K562 (cell line): ENCODE results near the gene AMN1. TPM values are rescaled to one million over a fixed set of nuclear protein-coding genes. Genes with fewer than 3 reads are reported as not detected.
"Not testable (repeated sequence)": the region's sequence is repeated elsewhere in the genome, so short reads cannot be mapped to it uniquely, and the experiment has no call there.

Experiments used
- CBFA2T3 ChIP-seq: fragments of 450-650 bp; IDR thresholded peaks from 2 replicates; pipeline ENCODE4 v1.6.1; 2017
- E2F3 ChIP-seq: fragments of 250-450 bp; sonication (Bioruptor Pico); IDR thresholded peaks from 2 replicates; pipeline ENCODE4 v1.4.0; 2020; ENCODE audit warnings: mild to moderate bottlenecking
- ETS1 ChIP-seq: conservative IDR thresholded peaks from 2 replicates; pipeline ENCODE4 v1.6.1; 2011; ENCODE audit warnings: low read depth, mild to moderate bottlenecking, low read length; ENCODE audit not compliant: control insufficient read depth
- HCFC1 ChIP-seq: IDR thresholded peaks from 2 replicates; pipeline ENCODE4 v1.6.1; 2012; ENCODE audit warnings: low read depth, low read length, improper control_type of control experiment
- NCOA2 ChIP-seq, 2 experiments: fragments of 450-650 bp; IDR thresholded peaks; 2 replicates each; pipeline ENCODE4 v1.6.1; 2018; ENCODE audit warnings: mild to moderate bottlenecking in 2 of 2, moderate library complexity in 1 of 2; ENCODE audit not compliant: partially characterized antibody in 2 of 2
- NFYB ChIP-seq: IDR thresholded peaks from 2 replicates; pipeline ENCODE4 v1.6.1; 2011; ENCODE audit warnings: mild to moderate bottlenecking, moderate library complexity; ENCODE audit not compliant: insufficient read length; ENCODE audit errors: extremely low read depth
- POLR2A ChIP-seq: fragments of 450-650 bp; conservative IDR thresholded peaks from 2 replicates; pipeline ENCODE4 v1.6.1; 2016
- RAD21 ChIP-seq, 2 experiments: fragments of 250-450 bp in 1 of 2; fragments of 450-650 bp in 1 of 2; sonication (Bioruptor Pico) in 1 of 2; formaldehyde crosslinking in 1 of 2; IDR thresholded peaks in 1 of 2; conservative IDR thresholded peaks in 1 of 2; 2 replicates each; pipeline versions ENCODE4 v1.4.0 to v1.8.0; 2020 to 2022; ENCODE audit warnings: mild to moderate bottlenecking in 2 of 2, moderate library complexity in 1 of 2
- ZNF507 ChIP-seq: conservative IDR thresholded peaks from 2 replicates; pipeline ENCODE4 v1.6.1; 2017; ENCODE audit warnings: missing genetic modification characterization, missing compliant biosample characterization
- ZNF740 ChIP-seq, 3 experiments: fragments of 200-800 bp in 1 of 3; sonication (Bioruptor generic) in 1 of 3; sonication (generic) in 1 of 3; formaldehyde crosslinking in 1 of 3; IDR thresholded peaks; 2 replicates each; pipeline versions ENCODE4 v1.6.1 to v1.8.0; 2016 to 2022; ENCODE audit warnings: mild to moderate bottlenecking in 2 of 3, missing compliant biosample characterization in 2 of 3, missing genetic modification characterization in 2 of 3, missing genetic modification reagents in 1 of 3
- ZNF76 ChIP-seq: fragments of 250-450 bp; sonication (Bioruptor Pico); IDR thresholded peaks from 2 replicates; pipeline ENCODE4 v1.4.0; 2020; ENCODE audit warnings: mild to moderate bottlenecking, moderate library complexity, borderline replicate concordance
- polyA plus RNA-seq, 8 experiments: library from polyadenylated mRNA; depleted of rRNA in 4 of 8; stranded (reverse) in 5 of 8; unstranded in 3 of 8; fragments of >200 nt; fragmentation: Nextera tagmentation in 2 of 8; fragmentation: Illumina TruSeq in 1 of 8; extraction: Ambion mirVana in 2 of 8; extraction: Trizol in 1 of 8; gene quantifications; 2 replicates each; pipeline versions ENCODE4 v1.2.1 to v1.2.3, GENCODE V29; 2011 to 2014; ENCODE audit warnings: inconsistent platforms in 1 of 8, missing spikeins in 1 of 8
- total RNA-seq, 7 experiments: library from RNA; depleted of rRNA in 6 of 7; stranded (reverse); fragments of >200 nt in 6 of 7; fragmentation: Illumina TruSeq in 2 of 7; extraction: Trizol in 2 of 7; gene quantifications; 2 replicates each; pipeline versions ENCODE4 v1.2.1 to v1.2.3, GENCODE V29; 2011 to 2021; ENCODE audit warnings: low replicate concordance in 1 of 7
- TF ChIP-seq, protein P1 (sequence below): fragments of 250-450 bp; sonication (Bioruptor Pico); IDR thresholded peaks from 2 replicates; pipeline ENCODE4 v1.8.0; 2022; ENCODE audit warnings: moderate library complexity, mild to moderate bottlenecking, inconsistent platforms
- TF ChIP-seq, protein P2 (sequence below), 2 experiments: fragments of 450-650 bp; IDR thresholded peaks; 2 replicates each; pipeline ENCODE4 v1.6.1; 2018; ENCODE audit warnings: mild to moderate bottlenecking in 2 of 2, low read depth in 1 of 2; ENCODE audit not compliant: partially characterized antibody in 2 of 2
- TF ChIP-seq, protein P3 (sequence below): fragments of 450-650 bp; IDR thresholded peaks from 2 replicates; pipeline ENCODE4 v1.6.1; 2016; ENCODE audit warnings: mild to moderate bottlenecking

Gene AMN1
- total and polyA plus RNA-seq, 9 of the 15 experiments (the other 6 are each of a cell fraction or from before 2014, with no cell fraction given) = 5.2 to 27.6 (median 13.0) TPM

DNA sequence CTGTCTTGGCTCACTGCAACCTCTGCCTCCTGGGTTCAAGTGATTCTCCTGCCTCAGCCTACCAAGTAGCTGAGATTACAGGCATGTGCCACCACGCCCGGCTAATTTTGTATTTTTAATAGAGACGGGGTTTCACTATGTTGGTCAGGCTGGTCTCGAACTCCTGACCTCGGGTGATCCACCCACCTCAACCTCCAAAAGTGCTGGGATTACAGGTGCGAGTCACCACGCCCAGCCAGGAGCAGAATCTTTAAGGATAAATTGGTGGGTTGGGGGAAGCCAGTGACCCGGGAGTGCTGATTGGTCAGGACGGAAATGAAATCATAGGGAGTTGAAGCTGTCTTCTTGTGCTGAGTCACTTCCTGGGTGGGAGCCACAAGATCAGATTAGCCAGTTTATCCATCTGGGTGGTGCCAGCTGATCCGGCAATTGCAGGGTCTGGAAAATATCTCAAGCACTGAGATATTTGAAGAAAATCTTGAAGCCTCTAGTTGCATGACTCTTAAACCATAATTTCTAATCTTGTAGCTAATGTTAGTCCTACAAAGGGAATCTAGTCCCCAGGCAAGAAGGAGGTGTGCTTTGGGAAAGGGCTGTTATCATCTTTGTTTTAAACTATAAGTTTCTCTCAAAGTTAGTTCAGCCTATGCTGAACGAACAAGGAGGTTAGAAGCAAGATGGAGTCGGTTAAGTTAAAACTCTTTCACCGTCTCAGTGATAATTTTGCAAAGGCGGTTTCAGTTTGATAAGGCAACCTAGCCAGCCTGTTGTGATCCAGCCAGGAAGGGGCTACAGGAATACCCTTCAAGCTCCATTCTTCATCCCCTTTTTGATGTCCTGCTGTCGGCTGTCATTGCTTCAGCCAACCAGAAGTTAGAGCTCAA lies 5.0 kb upstream of the AMN1 start (continued):
- TF ChIP-seq ZNF76 (CRISPR knock-in tag) (peak; percentile 94), NFYB (peak; percentile 80), E2F3 (CRISPR knock-in tag) (peak; percentile 94), NCOA2 (IDR thresholded peaks at IDR 0.05; ENCODE audit: partially characterized antibody in 2 of 2) (peak in 1 of 2 experiments; percentile 58), CBFA2T3 (peak; percentile 69), HCFC1 (peak; percentile 17; the same call in 1 of the 2 replicates), POLR2A (0 out of 2 replicates have a peak, but pooled peaks have one; percentile 3), ETS1 (0 out of 2 replicates have a peak, but pooled peaks have one; percentile 47), ZNF507 (tag) (peak; percentile 40; the same call in 1 of the 2 replicates), ZNF740 (tag; IDR thresholded peaks at IDR 0.05) (peak in 1 of 2 experiments; percentile 92; a peak in 2 of 4 replicates), RAD21 (CRISPR knock-in tag; conservative IDR thresholded peaks at IDR 0.05 in 1 of 2, IDR thresholded peaks at IDR 0.05 in 1 of 2) (peak; percentile 6 to 9; a peak in 3 of 4 replicates)
- TF ChIP-seq, protein P1, sequence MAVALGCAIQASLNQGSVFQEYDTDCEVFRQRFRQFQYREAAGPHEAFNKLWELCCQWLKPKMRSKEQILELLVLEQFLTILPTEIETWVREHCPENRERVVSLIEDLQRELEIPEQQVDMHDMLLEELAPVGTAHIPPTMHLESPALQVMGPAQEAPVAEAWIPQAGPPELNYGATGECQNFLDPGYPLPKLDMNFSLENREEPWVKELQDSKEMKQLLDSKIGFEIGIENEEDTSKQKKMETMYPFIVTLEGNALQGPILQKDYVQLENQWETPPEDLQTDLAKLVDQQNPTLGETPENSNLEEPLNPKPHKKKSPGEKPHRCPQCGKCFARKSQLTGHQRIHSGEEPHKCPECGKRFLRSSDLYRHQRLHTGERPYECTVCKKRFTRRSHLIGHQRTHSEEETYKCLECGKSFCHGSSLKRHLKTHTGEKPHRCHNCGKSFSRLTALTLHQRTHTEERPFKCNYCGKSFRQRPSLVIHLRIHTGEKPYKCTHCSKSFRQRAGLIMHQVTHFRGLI (CRISPR knock-in tag) = peak; percentile 87
- TF ChIP-seq, protein P2, sequence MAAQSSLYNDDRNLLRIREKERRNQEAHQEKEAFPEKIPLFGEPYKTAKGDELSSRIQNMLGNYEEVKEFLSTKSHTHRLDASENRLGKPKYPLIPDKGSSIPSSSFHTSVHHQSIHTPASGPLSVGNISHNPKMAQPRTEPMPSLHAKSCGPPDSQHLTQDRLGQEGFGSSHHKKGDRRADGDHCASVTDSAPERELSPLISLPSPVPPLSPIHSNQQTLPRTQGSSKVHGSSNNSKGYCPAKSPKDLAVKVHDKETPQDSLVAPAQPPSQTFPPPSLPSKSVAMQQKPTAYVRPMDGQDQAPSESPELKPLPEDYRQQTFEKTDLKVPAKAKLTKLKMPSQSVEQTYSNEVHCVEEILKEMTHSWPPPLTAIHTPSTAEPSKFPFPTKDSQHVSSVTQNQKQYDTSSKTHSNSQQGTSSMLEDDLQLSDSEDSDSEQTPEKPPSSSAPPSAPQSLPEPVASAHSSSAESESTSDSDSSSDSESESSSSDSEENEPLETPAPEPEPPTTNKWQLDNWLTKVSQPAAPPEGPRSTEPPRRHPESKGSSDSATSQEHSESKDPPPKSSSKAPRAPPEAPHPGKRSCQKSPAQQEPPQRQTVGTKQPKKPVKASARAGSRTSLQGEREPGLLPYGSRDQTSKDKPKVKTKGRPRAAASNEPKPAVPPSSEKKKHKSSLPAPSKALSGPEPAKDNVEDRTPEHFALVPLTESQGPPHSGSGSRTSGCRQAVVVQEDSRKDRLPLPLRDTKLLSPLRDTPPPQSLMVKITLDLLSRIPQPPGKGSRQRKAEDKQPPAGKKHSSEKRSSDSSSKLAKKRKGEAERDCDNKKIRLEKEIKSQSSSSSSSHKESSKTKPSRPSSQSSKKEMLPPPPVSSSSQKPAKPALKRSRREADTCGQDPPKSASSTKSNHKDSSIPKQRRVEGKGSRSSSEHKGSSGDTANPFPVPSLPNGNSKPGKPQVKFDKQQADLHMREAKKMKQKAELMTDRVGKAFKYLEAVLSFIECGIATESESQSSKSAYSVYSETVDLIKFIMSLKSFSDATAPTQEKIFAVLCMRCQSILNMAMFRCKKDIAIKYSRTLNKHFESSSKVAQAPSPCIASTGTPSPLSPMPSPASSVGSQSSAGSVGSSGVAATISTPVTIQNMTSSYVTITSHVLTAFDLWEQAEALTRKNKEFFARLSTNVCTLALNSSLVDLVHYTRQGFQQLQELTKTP (IDR thresholded peaks at IDR 0.05; ENCODE audit: low read depth in 1 of 2, partially characterized antibody in 2 of 2) = peak in 1 of 2 experiments; percentile 19
- TF ChIP-seq, protein P3, sequence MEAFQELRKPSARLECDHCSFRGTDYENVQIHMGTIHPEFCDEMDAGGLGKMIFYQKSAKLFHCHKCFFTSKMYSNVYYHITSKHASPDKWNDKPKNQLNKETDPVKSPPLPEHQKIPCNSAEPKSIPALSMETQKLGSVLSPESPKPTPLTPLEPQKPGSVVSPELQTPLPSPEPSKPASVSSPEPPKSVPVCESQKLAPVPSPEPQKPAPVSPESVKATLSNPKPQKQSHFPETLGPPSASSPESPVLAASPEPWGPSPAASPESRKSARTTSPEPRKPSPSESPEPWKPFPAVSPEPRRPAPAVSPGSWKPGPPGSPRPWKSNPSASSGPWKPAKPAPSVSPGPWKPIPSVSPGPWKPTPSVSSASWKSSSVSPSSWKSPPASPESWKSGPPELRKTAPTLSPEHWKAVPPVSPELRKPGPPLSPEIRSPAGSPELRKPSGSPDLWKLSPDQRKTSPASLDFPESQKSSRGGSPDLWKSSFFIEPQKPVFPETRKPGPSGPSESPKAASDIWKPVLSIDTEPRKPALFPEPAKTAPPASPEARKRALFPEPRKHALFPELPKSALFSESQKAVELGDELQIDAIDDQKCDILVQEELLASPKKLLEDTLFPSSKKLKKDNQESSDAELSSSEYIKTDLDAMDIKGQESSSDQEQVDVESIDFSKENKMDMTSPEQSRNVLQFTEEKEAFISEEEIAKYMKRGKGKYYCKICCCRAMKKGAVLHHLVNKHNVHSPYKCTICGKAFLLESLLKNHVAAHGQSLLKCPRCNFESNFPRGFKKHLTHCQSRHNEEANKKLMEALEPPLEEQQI = peak; percentile 40; the same call in 1 of the 2 replicates
- not testable (repeated sequence) for TF ChIP-seq ZNF740 (CRISPR knock-in tag; IDR thresholded peaks at IDR 0.05)
